ENCODE measurements around the gene TNRC6C. TPM values are rescaled to one million over a fixed set of nuclear protein-coding genes. Genes with fewer than 3 reads are reported as not detected.

TNRC6C gene
- total RNA-seq, 1 donor from 2014 or later: 23.9 TPM

DNA sequence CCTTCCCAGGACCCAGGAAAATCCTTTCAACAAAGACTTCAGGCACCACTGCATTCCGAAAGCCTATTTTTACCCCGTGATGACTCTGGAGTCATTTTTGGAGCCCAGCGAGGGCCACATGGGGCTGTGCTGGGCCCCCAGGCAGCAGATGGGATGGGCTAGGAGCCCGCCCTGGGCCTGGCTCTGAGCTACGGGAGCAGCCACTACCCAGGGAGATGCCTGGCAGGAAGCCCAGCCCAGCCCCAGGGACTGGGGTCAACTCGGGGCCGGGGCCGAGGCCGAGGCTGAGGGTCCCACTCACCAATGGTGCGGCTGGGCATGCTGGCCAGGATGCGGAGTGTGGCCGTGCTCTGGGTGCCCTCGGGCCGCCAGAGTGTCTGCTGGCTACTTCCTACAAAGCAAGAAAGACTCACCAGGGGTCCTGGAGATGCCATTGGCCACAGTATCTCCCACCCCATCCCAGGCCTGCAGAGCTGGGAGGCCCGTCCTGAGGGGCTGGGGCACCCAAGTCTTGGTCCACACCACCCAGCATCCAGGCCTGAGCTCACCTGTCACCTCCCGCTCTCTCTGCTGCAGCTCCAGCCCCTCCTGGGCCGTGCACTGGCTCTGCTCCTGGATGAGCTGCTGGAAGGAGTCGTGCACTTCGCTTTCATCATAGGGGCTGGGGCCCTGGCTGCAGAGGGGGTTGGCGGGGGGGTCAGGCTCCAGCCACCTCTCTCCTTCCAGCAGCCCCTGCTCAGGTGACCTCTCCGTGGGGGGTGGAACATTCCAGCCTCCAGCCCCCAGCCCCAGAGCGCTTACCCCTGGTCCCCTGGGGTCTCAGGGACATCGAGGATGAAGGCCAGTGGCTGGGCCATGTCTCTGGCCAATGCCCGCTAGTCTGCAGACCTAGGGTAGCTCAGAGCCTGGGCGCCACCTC is 167.7 kb downstream of the TNRC6C start:
- DNase-seq: no peak

GRCh38 chr17:78126895-78127238 is 168.4 kb downstream of the TNRC6C start:
- no peak for DNase-seq

GRCh38 chr17:78127239-78127887 is 168.9 kb downstream of the TNRC6C start:
- DNase-seq: peak; percentile 76

DNA sequence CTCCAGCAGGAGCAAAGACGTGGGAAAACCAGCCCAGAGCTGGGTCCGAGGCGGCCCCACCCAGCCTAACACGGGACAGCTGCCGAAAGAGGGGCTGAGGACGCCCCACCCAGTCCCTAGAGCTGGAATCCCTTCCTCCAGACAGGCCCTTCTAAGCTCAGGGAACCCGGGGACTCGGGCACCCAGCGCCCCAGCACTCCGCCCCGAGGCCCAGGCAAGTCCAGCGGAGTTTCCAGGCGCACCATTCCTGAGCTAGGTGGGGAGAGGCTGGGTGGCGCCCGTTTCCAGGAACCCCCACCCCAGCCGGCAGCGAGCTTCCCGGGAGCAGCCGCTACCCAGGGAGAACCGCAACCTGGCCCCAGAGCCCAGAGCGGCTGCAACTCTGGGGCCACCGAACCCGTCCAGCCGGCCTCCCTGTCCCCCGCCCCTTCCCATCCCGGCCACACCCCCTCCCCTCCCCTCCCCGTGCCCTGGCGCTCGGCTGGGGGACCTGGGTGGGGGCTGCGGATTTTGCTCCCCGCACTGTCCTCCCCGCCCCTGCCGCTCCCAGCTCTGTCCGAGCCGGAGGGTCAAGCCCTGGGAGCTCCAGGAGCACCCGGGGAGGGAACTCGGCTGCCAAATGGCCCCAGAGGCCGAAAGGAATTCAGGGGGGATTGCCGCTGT is 169.5 kb downstream of the TNRC6C start:
- no peak for DNase-seq

DNA sequence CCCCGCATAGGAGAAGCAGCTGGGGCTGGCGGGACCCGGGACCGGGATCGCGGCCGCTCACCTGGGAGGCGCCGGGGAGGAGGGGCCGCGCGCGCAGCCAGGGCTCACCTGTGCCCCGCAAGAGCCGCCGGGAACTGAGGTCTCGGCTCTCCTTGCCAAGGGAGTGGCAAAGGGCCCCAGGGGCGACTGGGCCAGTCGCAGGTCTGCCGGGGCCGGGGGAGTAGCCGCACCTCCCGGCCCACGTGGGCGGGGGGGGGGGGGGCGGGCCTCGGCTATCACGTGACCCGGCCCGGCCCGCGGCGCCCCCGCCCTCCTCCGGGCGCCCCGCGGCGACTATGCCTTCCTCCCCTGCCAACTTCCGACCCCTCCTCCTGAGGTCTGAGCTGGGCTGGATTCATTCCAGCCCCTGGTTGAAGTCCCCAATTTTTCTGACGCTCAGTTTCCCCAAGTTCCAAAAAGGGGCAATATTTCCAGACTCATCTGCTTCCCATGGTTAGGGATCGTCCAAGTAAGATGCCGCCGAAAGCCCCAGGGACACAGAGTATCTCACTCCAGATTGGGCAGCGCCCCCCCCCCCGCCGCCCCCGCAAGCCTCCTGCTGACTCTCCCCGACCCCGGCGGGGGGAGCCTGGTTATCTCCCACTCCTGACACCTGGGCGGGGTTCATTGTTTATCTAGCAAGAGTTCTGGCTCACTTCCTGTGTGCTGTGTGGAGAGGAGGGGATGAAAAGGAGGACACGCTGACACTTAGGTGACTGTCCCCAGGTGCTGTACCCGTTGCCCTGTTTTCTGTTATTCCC is 170.2 kb downstream of the TNRC6C start, which contains the start of gene TMC6:
Gene TMC6 (minus strand): TSS at position 205 of the 800 bp plus-strand sequence. CDS start 1,923 bp downstream, outside the sequence.
- peak; percentile 37 for DNase-seq

- DNase-seq: no peak
These were observed 171.0 kb downstream of the TNRC6C start for GRCh38 chr17:78129351-78130089.

GRCh38 chr17:78130090-78130436 is 171.6 kb downstream of the TNRC6C start:
- DNase-seq: no peak

DNA sequence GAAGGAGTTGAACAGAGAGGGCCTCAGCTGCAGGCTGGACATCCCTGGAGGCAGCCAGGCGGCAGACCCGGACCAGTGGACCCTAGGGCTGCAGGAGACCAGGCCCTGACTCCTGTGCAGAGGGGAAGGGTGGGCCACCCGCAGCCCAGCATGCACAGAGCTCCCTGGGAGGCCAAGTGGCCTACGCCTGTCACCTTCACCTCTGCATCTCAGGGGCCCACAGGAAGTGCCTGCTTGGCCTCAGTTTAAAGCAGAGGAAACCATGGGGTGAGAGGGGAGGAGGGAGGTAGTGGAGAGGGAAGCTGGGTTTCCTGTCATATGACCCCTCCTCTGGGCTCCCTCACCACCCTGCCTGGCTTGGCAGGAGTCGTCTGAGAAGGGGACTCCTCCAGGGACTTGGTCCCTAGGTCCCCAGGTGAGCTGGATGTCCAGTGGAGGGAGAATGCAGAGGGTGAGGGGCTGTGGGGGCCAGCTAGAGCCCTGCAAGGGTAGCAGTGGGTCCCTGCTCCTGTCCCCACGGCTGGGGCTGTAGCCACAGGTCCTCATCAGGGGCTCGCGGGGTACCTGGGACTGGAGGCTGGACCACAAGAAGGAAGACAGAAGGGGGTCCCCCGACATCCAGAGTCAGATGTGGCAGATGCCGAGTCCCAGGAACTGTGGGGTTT is 172.1 kb downstream of the TNRC6C start, which contains the start of gene TMC8:
Gene TMC8 (plus strand): TSS at position 335 of the 665 bp plus-strand sequence. CDS start 818 bp downstream, outside the sequence.
- DNase-seq: no peak

DNA sequence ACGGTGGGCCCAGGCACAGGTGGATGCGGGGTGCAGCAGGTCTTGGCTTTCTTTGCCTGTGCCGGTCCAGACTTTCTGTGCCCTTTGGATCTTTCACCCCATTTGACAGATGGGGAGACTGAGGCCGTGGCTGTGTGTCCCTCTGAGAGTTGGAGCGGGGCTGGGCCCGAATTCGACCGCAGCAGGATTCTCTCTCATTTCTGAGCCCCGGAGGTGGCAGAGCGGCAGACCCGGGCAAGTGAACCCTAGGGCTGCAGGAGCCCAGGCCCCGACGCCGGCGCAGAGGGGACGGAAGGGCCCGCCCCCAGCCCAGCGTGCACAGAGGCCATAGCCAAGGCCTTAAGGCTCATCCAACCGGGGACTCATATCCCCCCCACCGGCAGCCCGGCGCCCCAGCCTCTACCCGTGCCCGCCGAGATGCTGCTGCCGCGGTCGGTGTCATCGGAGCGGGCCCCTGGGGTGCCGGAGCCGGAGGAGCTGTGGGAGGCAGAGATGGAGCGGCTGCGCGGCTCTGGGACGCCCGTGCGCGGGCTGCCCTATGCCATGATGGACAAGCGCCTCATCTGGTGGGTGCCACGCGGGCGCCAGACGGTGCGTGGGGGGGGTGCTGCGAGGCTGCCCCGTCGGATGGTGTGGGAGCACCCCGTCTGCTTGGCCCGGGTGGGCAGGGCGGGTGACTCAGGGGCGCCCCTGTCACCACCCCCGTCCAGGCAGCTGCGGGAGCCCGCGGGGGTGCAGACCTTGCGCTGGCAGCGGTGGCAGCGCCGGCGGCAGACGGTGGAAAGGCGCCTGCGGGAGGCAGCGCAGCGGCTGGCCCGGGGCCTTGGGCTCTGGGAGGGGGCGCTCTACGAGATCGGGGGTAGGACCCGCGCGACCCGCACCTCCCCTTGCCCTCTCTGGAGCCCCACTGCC is 172.9 kb downstream of the TNRC6C start:
- DNase-seq: peak; percentile 41

DNA sequence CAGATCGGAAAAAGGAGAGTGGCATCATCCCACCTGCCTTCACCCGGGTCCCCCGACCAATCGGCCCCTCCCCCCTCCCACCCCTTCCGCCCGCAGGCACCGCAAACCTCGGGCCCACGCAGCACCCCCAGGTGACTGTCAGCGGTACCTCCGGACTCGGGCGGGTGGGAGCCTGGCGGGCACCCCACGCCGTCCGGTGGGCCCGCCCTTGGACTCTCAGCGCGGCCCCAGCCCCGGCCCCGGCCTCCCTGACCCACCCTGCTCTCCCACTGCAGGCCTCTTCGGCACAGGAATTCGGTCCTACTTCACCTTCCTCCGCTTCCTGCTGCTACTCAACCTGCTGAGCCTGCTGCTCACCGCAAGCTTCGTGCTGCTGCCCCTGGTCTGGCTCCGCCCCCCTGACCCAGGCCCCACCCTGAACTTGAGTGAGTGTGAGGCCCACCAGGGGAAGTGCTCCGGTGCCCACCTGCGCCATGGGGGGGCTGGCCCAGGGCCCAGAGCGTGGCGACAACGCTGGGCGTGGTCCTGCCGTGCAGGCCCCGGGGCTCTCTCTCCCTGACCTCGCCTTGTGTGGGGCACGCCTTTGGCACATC is 173.7 kb downstream of the TNRC6C start:
- no peak for DNase-seq

DNA sequence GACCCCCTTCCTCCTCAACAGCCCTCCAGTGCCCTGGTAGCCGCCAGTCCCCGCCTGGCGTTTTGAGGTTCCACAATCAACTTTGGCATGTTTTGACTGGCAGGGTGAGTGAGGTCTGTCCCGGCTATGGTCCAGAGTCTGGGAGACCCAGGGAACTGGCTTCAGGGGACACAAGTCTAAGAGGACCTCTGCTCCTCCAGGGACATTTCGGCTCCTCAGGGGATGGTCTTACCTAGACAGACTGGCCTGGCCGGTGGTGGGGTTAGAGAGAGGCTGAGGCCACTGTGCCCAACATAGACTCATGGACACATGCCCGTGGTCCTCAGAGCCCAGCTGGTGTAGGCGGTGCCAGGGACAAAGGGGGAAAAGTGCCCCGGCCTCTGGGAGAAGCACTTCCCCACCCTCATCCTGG is 174.3 kb downstream of the TNRC6C start:
- no peak for DNase-seq

DNA sequence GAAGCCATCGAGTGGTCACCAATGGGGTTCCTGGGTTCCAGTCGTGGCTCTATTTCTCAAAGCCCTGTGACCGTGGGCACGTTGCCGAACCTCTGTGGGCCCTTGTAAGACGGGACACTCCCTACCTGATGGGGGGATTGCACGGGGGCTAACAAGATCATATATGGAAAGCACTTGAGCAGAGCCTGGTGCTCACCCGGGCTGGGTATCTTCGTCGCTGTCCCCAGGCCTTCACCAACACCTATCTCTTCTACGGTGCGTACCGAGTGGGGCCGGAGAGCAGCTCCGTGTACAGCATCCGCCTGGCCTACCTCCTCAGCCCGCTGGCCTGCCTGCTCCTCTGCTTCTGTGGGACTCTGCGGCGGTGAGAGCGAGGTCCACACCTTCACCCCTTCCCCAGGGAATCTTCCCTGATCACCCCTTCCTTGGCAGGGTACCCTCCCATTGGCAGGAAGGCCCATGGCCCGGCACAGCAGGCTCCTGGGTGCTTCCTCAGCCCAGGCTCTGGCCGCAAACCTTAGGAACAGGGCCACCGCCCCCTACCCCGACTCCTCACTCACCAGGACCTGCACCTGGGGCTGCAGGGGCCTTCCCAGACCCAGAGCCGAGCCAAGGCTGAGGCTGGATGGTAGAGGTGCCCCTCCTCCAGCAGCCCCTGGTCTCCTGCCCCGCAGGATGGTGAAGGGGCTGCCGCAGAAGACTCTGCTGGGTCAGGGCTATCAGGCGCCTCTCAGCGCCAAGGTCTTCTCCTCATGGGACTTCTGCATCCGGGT is 174.9 kb downstream of the TNRC6C start:
- DNase-seq: no peak

DNA sequence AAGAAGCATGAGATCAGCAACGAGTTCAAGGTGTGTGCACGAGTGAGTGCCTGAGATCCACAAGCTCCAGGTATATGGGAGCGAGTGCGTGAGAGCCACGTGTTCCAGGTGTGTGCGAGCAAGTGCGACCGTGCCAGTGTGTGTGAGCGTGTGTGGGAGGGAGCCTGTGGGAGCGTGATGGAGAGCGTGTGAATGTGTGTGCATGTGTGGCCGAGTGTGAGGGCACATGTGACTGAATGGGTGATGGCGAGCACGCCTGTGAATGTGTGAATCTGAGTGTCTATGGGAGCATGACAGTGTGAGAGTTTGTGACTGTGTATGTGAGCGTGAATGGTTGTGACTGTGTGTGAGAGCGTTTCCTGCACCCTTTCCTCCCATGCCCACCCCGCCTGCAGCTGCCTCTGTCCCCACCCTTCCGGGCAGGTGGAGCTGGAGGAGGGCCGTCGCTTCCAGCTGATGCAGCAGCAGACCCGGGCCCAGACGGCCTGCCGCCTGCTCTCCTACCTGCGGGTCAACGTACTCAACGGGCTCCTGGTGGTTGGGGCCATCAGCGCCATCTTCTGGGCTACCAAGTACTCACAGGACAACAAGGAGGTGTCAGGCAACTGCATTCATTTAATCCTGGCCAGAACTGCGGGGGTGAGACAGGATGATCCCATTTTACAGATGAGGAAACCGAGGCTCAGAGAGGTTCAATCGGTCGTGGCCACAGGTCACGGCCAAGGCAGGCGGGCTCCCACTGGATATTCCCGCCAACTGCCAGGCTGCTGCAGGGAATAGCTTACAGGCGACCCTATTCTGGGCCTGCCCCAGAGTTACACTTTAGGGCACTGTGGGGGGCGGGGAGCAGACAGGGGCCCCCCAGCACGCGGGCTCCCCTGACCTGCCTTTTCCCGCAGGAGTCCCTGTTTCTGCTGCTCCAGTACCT is 175.7 kb downstream of the TNRC6C start:
- DNase-seq: no peak

GRCh38 chr17:78134899-78135385 is 176.4 kb downstream of the TNRC6C start:
- no peak for DNase-seq

- DNase-seq: no peak
These were observed 177.5 kb downstream of the TNRC6C start for GRCh38 chr17:78135858-78136500.

DNA sequence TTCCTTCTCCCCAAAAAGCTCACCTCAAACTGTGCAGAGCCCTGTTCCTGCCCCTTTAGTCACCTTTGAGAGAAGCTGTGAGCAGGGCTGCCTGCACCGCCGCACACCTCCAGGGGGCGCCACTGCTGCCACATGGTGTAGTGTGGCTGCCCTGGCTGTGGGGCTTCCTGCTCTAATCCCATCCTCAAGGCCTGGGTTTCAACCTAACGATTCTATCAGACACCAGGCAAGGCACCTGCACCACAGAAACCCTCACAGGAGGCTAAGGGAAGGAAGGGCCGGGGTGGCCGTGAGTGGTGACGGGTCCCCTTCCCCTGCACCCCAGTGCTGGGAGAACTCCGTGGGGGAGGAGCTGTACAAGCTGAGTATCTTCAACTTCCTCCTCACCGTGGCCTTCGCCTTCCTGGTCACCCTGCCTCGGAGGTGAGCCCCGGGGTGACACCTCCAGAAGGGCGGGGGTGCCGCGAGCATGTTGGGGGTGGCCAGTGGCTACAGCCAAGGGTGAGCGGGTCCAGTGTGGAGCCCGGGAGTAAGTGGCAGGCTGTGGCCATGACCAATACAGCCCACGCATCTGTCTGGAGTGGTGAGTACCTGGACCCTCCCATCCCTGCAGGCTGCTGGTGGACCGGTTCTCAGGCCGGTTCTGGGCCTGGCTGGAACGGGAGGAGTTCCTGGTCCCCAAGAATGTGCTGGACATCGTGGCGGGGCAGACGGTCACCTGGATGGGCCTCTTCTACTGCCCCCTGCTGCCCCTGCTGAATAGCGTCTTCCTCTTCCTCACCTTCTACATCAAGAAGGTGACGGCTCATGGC is 179.1 kb downstream of the TNRC6C start:
- DNase-seq: no peak
